ENCODE measurements around the gene SLX4IP. TPM values are rescaled to one million over a fixed set of nuclear protein-coding genes. Genes with fewer than 3 reads are reported as not detected.
A peak's percentile ranks its signal among the peaks of the same experiment; 100 is the strongest.

Gene SLX4IP
- total and polyA plus RNA-seq, 8 donors: 1.00 to 4.6 (median 2.6) TPM

- H3K36me3 ChIP-seq: peaks cover 0 to 4% (median 0%) of the 10 kb centered on the region in 4 donors
- no peaks in the 10 kb centered on the region for H3K27me3 ChIP-seq
- TF ChIP-seq POLR2AphosphoS5 (IDR thresholded peaks at IDR 0.05): no peak
- no peak for TF ChIP-seq EP300 (IDR thresholded peaks at IDR 0.05)
- no peak for TF ChIP-seq POLR2A (IDR thresholded peaks at IDR 0.05)
- no peak for TF ChIP-seq CTCF (IDR thresholded peaks at IDR 0.05)
- no peak overlapping the region for H3K27ac ChIP-seq
- no peaks in the 10 kb centered on the region for H3K9me3 ChIP-seq
- no peak overlapping the region for H3K4me3 ChIP-seq
- no peak for DNase-seq
- intact Hi-C loops (cut with DNase I; ENCODE audit: low total_unique reads): loop anchor here (10.0 kb wide), 1 partner anchor 455 kb away; no protein-coding TSS in a partner anchor
- H3K4me1 ChIP-seq: peaks cover 19 to 65% (median 45%) of the 10 kb centered on the region in 4 donors
Observed at GRCh38 chr20:10430000-10430466, 5.1 kb upstream of the SLX4IP start.

GRCh38 chr20:10430704-10431103 lies 4.4 kb upstream of the SLX4IP start:
- Histone ChIP-seq H3K4me3 (no peak overlapping the region), H3K36me3 (peaks cover 0 to 4% (median 0%) of the 10 kb centered on the region in 4 donors), H3K27ac (no peak overlapping the region), H3K4me1 (peaks cover 19 to 69% (median 47%) of the 10 kb centered on the region in 4 donors), H3K27me3 (no peaks in the 10 kb centered on the region), H3K9me3 (no peaks in the 10 kb centered on the region)
- 79 to 93% (median 83%) methylated on average over 5 of the region's 5 CpGs for WGBS, 5 donors
- intact Hi-C loops (cut with DNase I; ENCODE audit: low total_unique reads): loop anchor here (10.0 kb wide), 1 partner anchor 456 kb away; no protein-coding TSS in a partner anchor
- no peak for TF ChIP-seq CTCF (IDR thresholded peaks at IDR 0.05)
- TF ChIP-seq EP300 (IDR thresholded peaks at IDR 0.05): no peak
- TF ChIP-seq POLR2A (IDR thresholded peaks at IDR 0.05): no peak
- no peak for TF ChIP-seq POLR2AphosphoS5 (IDR thresholded peaks at IDR 0.05)
- DNase-seq: no peak

- H3K4me3 ChIP-seq: no peak overlapping the region
- TF ChIP-seq EP300 (IDR thresholded peaks at IDR 0.05) (no peak), POLR2A (IDR thresholded peaks at IDR 0.05) (no peak), CTCF (IDR thresholded peaks at IDR 0.05) (no peak), POLR2AphosphoS5 (IDR thresholded peaks at IDR 0.05) (no peak)
- no peak for DNase-seq
- H3K27me3 ChIP-seq: no peaks in the 10 kb centered on the region
- WGBS, 5 donors: 70 to 86% (median 83%) methylated on average over 1 of the region's 1 CpG
- no peaks in the 10 kb centered on the region for H3K36me3 ChIP-seq
- H3K4me1 ChIP-seq: peaks cover 19 to 74% (median 49%) of the 10 kb centered on the region in 4 donors
- no peak overlapping the region for H3K27ac ChIP-seq
- no peaks in the 10 kb centered on the region for H3K9me3 ChIP-seq
- intact Hi-C loops (cut with DNase I; ENCODE audit: low total_unique reads): loop anchor here (10.0 kb wide), 1 partner anchor 457 kb away; no protein-coding TSS in a partner anchor
Observed at GRCh38 chr20:10432079-10432478, 3.0 kb upstream of the SLX4IP start.

- 40 to 55% (median 47%) methylated on average over 30 of the region's 30 CpGs for WGBS, 5 donors
- H3K4me3 ChIP-seq: peak overlapping the region; percentile 80 to 92 (median 86)
- peaks cover 19 to 66% (median 44%) of the 10 kb centered on the region in 4 donors for H3K4me1 ChIP-seq
- no peaks in the 10 kb centered on the region for H3K27me3 ChIP-seq
- intact Hi-C loops (cut with DNase I; ENCODE audit: low total_unique reads): loop anchor here (10.0 kb wide), 1 partner anchor 458 kb away; no protein-coding TSS in a partner anchor
- H3K27ac ChIP-seq: peak overlapping the region; percentile 91 to 95 (median 94)
- TF ChIP-seq POLR2AphosphoS5 (IDR thresholded peaks at IDR 0.05) (no peak), EP300 (IDR thresholded peaks at IDR 0.05) (no peak), CTCF (IDR thresholded peaks at IDR 0.05) (no peak), POLR2A (IDR thresholded peaks at IDR 0.05) (no peak)
- DNase-seq: no peak
- no peaks in the 10 kb centered on the region for H3K9me3 ChIP-seq
- no peaks in the 10 kb centered on the region for H3K36me3 ChIP-seq
Observed at GRCh38 chr20:10433014-10433622, 2.0 kb upstream of the SLX4IP start.
